ENCODE measurements around the gene LPP.

LPP gene

GRCh38 chr3:188848947-188849346 is 695.0 kb downstream of the LPP start:
- no peak for DNase-seq (ENCODE audit: low read depth in 2 of 2, low spot score in 1 of 2)

DNA sequence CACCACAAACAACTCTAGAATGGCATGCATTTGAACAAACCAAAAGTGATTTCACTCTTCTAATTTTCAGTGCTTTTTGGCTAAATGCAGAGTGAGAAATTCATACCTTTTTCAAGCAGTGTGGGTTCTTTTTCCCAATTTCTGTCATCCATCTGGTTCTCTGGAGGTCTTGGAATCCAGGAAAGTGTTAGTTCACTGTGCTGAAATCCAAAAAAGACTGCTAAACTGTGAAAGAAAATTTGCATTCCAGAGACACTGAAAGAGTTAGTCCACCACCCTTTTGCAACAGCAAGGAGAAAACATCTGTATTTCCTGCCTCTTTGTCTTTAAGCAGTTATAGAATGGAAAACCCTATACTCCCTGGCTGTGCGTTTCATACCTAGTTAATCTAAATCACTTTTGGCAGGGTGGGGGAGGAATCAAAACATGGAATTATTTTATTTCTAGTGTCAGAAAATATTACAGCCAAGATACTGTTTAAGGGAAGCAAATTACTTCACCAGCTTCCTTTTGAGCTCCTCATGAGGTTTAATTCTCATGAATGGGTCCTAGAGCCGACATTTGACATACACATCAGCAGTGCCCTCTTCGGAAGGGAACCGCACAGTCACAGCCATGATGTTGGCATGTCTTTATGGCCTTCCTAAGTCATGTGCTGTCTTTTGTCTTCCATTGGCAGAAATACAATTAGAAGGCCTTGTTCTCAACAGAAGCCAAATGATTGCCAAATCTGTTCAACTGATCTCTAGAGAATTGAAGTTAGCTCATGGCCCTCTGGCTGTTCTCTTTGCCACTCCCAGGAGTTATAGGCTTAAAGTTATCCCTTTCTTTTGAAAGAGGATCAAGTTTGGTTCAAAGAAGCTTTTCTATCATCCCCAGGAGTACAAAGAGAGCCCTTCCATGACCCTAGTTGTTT is 700.2 kb downstream of the LPP start:
- no peak for DNase-seq (ENCODE audit: low read depth in 2 of 2, low spot score in 1 of 2)

DNA sequence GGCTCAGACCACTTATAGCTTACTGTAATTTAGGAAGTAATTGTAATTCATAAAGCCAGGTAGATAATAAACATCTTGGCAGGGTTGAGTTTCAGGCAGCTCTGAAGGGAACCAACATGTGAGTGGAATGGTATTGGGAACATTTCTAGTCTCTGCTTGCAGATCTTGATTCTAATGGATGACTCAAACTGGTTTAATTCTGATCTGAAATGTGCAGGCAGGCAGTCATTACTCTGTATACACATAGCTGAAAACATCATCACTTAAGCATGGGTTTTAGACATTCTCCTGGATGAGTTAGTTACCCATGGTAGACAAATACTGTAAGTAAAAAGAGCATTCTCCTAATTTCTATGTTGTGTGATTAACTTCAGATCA is 700.8 kb downstream of the LPP start:
- DNase-seq (ENCODE audit: low read depth in 2 of 2, low spot score in 1 of 2): no peak

- no peak for DNase-seq (ENCODE audit: low read depth in 2 of 2, low spot score in 1 of 2)
These were observed 701.7 kb downstream of the LPP start for GRCh38 chr3:188855675-188856074.

- no peak for DNase-seq (ENCODE audit: low read depth in 2 of 2, low spot score in 1 of 2)
These were observed 706.2 kb downstream of the LPP start for GRCh38 chr3:188860147-188860546.

- DNase-seq (ENCODE audit: low read depth in 2 of 2, low spot score in 1 of 2): no peak
These were observed 708.1 kb downstream of the LPP start for GRCh38 chr3:188861842-188862744.

DNA sequence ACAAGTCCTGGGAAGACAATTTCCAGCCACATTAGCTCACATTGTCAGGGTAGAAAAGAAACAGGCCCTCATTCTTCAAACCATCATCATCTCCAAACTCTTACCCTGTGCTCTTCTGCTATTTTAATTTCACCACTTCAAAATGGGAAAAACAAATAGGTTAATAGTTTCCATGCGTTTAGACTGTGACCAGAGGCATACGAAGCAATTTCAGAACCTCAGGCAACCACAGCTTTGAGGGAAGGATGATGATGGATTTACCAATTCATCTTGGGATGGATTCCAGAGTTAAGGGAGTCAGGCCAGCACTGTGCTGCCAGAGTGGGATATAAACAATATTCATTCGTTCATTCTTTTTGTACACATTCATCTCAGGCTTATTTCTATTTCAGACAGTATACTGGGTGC is 710.0 kb downstream of the LPP start:
- no peak for DNase-seq (ENCODE audit: low read depth in 2 of 2, low spot score in 1 of 2)

DNA sequence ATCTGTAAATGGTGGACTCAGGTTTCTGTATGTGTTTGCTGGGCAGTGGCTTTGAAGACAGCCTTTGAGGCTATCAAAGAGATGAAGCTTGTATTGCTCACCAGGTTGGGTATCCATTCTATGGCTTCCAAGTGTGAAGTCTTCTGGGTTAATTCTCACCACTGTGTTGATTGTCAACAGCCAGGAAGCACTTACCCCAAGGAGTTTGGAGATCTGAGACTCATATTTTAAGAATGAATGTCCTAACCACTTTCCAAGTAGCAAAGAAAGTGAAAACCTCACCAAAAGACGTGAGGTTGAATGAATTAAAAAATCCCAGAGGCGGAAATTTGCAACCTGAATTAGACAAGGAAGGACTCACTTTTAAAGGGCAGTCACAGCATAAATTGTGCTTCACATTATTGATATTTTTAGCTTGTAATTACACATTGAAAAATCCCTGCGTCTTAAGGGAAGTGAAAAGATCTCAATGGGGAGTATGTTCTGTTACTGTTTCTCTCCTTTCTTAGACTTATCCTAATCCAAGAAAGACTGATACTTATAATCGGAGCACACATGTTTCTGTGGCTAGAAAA is 713.8 kb downstream of the LPP start:
- DNase-seq (ENCODE audit: low read depth in 2 of 2, low spot score in 1 of 2): no peak

GRCh38 chr3:188868803-188869202 is 714.8 kb downstream of the LPP start:
- DNase-seq (ENCODE audit: low read depth in 2 of 2, low spot score in 1 of 2): no peak

- DNase-seq (ENCODE audit: low read depth in 2 of 2, low spot score in 1 of 2): no peak
These were observed 715.7 kb downstream of the LPP start for GRCh38 chr3:188869628-188870027.

- DNase-seq (ENCODE audit: low read depth in 2 of 2, low spot score in 1 of 2): no peak
These were observed 716.5 kb downstream of the LPP start for GRCh38 chr3:188870431-188870830.

DNA sequence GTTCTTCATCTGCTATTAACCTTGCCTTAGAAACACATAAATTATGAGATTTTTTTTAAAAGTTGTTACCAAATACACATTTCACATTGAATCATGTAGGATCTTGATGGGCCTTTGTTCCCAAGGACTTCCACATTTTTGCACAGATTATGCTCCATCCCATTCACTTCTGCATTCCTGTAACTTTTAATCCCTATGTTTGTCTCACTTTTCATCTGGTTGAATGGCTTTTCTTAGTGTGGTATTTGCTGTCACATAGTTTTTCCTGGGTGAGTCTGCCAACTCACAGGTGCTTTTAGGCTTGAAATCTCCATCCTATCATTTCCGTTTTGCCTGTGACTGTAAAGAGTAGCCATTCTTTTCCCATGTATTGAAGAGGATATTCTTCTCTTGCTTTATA is 720.6 kb downstream of the LPP start:
- DNase-seq (ENCODE audit: low read depth in 2 of 2, low spot score in 1 of 2): no peak

GRCh38 chr3:188875413-188875812 is 721.5 kb downstream of the LPP start:
- DNase-seq (ENCODE audit: low read depth in 2 of 2, low spot score in 1 of 2): no peak

GRCh38 chr3:188876370-188876769 is 722.4 kb downstream of the LPP start:
- no peak for DNase-seq (ENCODE audit: low read depth in 2 of 2, low spot score in 1 of 2)

DNA sequence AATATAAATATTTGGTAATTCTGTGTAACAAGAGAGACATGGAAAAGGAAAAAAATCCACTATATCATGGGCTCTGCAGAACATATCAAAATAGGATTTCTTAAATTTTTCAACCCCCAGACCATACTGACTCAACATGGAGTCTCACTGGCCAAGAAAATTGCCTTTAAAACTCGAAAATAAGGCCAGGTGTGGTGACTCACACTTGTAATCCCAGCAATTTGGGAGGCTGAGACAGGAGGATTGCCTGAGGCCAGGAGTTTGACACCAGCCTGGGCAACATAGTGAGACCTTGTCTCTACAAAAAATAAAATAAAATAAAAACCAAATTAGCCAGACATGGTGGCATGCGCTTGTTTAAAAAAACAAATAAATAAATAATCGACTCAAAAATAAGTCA is 723.4 kb downstream of the LPP start:
- DNase-seq (ENCODE audit: low read depth in 2 of 2, low spot score in 1 of 2): no peak

DNA sequence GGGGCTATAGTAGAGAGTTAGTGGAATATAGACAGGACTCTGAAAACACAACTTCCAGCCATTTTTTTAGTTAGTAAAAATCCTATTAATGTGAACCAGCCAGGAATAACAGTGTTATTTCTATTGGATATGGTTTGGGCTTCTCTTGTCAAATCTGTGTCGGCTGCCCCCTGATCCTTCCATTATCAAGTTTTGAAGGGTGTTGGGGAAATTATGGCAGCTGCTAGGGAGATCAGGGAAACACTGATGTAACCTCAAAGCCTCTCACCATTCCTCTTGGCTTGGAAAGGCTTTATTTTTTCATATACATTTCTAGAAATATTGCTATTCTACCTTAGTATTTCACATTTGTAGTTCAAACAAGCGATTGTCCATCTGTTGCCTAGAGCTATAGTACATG is 724.1 kb downstream of the LPP start:
- no peak for DNase-seq (ENCODE audit: low read depth in 2 of 2, low spot score in 1 of 2)

DNA sequence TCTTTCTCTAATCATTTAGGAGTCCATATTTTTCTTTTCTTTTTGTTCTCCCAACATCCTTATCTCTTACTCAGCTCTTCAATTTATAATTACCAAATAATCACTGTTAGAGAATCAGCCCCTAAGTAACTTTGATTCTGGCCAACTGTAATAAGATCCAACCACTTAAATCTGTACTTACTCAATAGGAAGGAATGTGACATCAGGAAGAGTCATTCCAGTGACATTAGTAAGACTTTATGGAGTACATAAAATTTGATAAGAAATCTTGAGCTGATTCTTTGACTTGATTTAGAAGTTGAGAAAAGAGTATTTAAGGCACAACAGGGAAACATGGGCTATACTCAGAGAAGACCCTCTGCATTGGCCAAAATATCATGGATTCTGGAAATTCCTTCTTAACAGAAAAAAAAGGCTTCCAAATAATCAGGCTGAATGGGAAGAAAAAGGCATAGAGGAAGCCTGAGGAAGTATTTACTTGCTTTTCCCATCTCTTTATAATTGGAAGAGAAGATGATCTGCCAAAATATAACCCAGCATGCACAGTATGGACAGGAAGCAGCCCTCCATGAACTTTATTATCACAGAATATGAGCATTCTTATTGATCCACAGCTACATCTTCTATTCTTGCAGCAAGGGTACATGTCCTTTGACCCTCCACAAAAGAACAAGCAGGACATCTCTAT is 728.1 kb downstream of the LPP start:
- no peak for DNase-seq (ENCODE audit: low read depth in 2 of 2, low spot score in 1 of 2)

DNA sequence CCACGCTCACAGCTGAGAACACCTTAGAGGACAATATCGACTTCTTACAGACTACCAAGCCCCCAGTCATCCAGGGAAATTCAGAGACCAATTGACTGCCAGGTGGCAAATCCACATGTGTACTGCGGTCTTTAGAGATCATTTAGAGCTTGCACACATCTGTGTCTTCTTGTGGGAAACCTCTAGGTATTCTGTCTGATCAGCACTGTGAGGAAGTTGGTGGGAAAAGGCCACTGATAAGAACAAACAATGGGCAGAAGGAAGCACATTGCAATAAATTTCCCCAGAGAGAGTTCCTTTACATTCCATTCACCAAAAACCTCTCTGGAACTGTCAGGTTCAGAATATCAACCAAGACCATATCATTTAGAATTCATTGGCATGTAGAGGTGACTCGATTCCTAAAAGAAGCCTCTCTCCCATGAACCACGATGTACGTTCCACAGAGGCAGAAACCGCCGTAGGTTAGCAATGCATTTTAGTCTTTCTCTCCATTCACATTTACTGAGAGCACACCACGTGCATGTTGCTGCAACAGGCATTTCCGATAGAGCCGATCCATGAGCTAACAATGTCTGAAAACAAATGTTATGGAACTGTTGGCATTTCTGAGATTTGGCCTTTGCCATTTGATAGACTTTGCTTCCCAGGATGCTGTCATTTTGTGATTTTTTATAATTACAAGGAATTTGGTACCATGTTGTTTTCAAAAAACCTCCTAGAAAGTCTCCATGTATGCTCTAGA is 730.5 kb downstream of the LPP start:
- no peak for DNase-seq (ENCODE audit: low read depth in 2 of 2, low spot score in 1 of 2)

DNA sequence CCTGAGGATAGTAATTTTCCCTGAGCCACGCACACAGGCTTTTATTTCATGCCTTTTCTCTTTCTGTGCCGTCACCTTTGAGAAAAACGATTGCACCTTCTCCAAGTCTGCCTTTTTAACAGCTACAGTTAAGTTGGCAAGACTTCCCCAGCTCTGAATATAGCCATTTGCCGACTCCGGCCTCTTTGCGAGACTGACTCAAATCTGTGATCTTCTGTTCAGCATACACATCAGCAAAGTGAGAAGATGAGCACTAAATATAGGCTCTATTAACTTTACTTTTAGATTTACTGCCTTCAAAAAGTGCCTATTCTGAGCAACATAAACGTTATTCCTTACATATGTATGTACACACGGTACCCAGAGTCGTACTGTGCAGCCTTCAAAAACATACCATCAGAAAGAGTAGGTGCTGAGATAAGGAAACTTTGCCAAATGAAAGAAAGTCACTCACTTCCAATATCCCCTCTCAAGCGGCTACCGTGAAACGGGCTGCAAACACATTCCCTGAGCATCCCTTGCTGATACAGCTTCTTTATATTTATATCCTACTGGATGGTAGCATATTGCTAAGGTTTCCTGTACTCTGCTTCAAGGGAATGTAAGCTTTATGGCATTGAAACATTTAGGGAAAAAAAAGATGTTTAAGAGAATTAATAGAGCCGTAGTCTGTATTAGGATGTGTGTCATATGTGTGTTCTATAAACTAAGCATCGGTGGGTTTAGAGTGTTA is 734.5 kb downstream of the LPP start:
- no peak for DNase-seq (ENCODE audit: low read depth in 2 of 2, low spot score in 1 of 2)

DNA sequence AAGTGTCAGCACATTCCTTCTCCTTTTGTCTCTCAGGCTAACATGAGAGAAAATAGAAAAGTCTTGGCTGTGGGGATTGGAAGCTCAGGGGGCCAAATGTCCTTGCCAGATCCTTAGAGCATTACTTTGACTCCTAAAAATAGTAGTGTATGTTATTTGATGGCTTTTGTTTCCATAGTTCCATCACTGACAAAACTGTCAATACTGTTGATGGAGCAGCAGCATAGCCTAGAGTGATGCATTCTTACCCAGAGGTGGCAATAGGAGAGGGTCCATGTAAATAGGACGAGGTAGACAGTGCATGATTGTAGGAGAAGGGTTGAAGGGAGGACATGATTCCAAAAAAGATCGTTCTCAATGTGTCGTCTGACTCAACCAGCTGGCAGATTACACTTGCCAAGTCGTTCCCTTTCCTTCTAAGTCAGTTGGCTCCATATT is 735.1 kb downstream of the LPP start:
- no peak for DNase-seq (ENCODE audit: low read depth in 2 of 2, low spot score in 1 of 2)

Measured in stimulated activated CD8-positive, alpha-beta memory T cell treated with anti-CD3 and anti-CD28 coated beads, Interleukin-4, amount 100 ng/mL, for 1 hour (primary cell).